ENCODE results near the gene B3GALT6. TPM values are rescaled to one million over a fixed set of nuclear protein-coding genes. Genes with fewer than 3 reads are reported as not detected.

B3GALT6 gene
- total and polyA plus RNA-seq, 11 donors = 6.7 to 21.4 (median 11.2) TPM

DNA sequence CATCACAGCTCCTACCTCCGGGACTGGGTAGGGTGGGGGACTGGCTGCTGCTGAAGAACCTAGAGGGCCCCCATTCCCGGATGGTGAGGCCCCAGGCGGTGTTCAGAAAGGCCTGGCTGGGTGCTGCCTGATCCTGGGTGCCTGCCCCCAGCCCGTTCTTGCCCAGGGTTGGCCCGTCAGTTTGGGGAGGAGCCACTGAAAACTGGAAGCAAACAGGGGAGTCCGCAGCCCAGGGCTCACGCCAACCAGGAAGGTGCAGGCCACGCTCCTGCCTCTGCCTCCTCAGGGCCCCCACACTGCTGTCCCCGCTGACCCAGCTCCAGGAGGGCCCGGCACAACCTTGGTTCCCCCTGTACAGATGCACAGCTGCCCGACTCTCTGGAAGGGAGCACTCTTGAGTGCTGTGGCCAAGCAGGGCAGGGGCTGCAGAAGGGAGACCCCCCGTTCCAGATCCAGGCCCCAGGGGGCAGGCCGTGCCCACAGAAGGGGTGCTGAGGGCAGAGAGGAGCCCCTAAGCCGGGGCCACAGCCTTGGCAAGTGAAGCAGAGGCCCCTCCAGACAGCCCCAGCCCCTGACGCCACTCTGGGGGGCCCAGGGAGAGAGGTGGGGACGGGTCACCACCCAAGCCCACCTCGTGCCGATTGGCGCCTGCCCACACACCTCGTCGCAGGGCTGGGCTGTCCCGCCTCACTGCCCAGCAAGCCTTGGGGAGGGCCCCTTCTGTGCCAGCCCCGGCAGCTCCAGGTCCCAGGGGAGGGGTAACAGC lies 9.0 kb downstream of the B3GALT6 start:
- WGBS, 4 donors = 55 to 74% (median 65%) methylated on average over 10 to 23 of the region's 23 CpGs
- ATAC-seq = no peak

DNA sequence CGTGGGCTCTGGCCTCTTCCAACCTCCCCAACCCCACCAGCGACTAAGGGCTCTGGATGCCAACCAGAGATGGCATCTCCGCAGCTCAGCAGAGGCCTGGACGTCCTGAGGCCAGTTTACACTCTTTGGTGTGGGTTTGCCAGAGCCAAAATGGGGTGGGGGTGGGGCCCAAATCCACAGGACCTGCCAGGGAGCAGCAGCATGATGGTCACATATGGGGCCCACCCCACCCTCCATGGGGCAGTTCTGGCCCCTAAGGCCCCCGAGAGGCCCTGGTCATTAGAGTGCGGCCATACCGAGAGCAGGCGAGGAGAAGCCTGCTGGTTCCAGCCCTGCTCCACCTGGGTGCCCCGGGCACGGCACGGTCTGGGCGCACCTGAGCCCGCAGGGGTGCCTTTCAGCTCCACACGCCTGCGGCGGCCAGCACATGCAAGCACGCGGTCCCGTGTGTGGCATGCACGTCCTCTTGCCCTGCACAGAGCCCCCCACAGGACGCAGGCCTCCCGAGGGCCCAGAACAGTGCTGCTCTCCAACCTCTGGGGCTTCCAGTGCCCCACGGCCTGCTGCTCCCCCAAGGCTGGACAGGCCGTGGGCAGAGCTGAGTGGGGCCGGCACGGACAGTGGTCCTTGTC lies 9.7 kb downstream of the B3GALT6 start:
- no peak for ATAC-seq

More for the DNA sequence above, 9.0 kb downstream of the B3GALT6 start:
- intact Hi-C loops (cut with DNase I) = no loop called here
- H3K4me1 ChIP-seq = peaks cover 0 to 26% (median 5%) of the 10 kb centered on the region in 12 donors
- no peaks in the 10 kb centered on the region for H3K36me3 ChIP-seq
- H3K27ac ChIP-seq = no peak overlapping the region
- H3K4me3 ChIP-seq = no peak overlapping the region
- peaks cover 17 to 59% (median 29%) of the 10 kb centered on the region in 9 donors for H3K27me3 ChIP-seq
- TF ChIP-seq CTCF (IDR thresholded peaks at IDR 0.05) (no peak), POLR2A (IDR thresholded peaks at IDR 0.05) (no peak)
- H3K9me3 ChIP-seq = no peaks in the 10 kb centered on the region
- no peak for DNase-seq

GRCh38 chr1:1242461-1243265 lies 10.6 kb downstream of the B3GALT6 start:
- 89 to 92% (median 91%) methylated on average over 21 to 41 of the region's 41 CpGs for WGBS, 4 donors
- TF ChIP-seq POLR2A (IDR thresholded peaks at IDR 0.05) = no peak
- TF ChIP-seq CTCF (IDR thresholded peaks at IDR 0.05) = no peak
- peaks cover 17 to 72% (median 39%) of the 10 kb centered on the region in 9 donors for H3K27me3 ChIP-seq
- no peak overlapping the region for H3K27ac ChIP-seq
- peaks cover 0 to 28% (median 1%) of the 10 kb centered on the region in 12 donors for H3K4me1 ChIP-seq
- H3K9me3 ChIP-seq = no peaks in the 10 kb centered on the region
- no peak for DNase-seq
- intact Hi-C loops (cut with DNase I) = no loop called here
- no peak for ATAC-seq
- H3K4me3 ChIP-seq = no peak overlapping the region
- no peaks in the 10 kb centered on the region for H3K36me3 ChIP-seq

More for the DNA sequence above, 9.7 kb downstream of the B3GALT6 start:
- no peak for DNase-seq
- Histone ChIP-seq H3K4me3 (no peak overlapping the region), H3K27ac (no peak overlapping the region), H3K36me3 (no peaks in the 10 kb centered on the region), H3K27me3 (peaks cover 17 to 66% (median 32%) of the 10 kb centered on the region in 9 donors), H3K9me3 (no peaks in the 10 kb centered on the region), H3K4me1 (peaks cover 0 to 31% (median 7%) of the 10 kb centered on the region in 12 donors)
- WGBS, 4 donors = 88 to 92% (median 90%) methylated on average over 14 to 26 of the region's 26 CpGs
- intact Hi-C loops (cut with DNase I) = no loop called here
- TF ChIP-seq CTCF (IDR thresholded peaks at IDR 0.05) (no peak), POLR2A (IDR thresholded peaks at IDR 0.05) (no peak)
